Smooth muscle cell (in vitro differentiated cells): Measurements from ENCODE around the gene ZKSCAN5. TPM values are rescaled to one million over a fixed set of nuclear protein-coding genes. Genes with fewer than 3 reads are reported as not detected.
"Not testable (repeated sequence)": the region's sequence is repeated elsewhere in the genome, so short reads cannot be mapped to it uniquely, and the experiment has no call there.

Source experiments
- DNase-seq: peaks from one replicate; lab custom pipeline; 2025; ENCODE audit not compliant: unreplicated experiment; lab: John Stamatoyannopoulos, UW
- H2AFZ ChIP-seq: fragments of 200-600 bp; sonication (generic); 2 replicates; pipeline ENCODE4 v1.6.0; 2016; ENCODE audit warnings: antibody characterized with exemption, low read depth, mild to moderate bottlenecking
- H3F3A ChIP-seq: fragments of 200-600 bp; sonication (generic); 2 replicates; pipeline ENCODE4 v1.6.0; 2017; ENCODE audit warnings: antibody characterized with exemption, low read depth
- H3K27ac ChIP-seq: fragments of 200-600 bp; sonication (generic); 2 replicates; pipeline ENCODE4 v1.5.1; 2016; ENCODE audit warnings: low read depth, mild to moderate bottlenecking
- H3K27me3 ChIP-seq: fragments of 200-600 bp; sonication (generic); 2 replicates; pipeline ENCODE4 v1.6.1; 2016; ENCODE audit warnings: low read depth, mild to moderate bottlenecking
- H3K36me3 ChIP-seq: fragments of 200-600 bp; sonication (generic); 2 replicates; pipeline ENCODE4 v1.5.1; 2016; ENCODE audit warnings: low read depth
- H3K4me1 ChIP-seq: fragments of 200-600 bp; sonication (generic); 2 replicates; pipeline ENCODE4 v1.5.1; 2016; ENCODE audit warnings: low read depth
- H3K4me2 ChIP-seq: fragments of 200-600 bp; sonication (generic); 2 replicates; pipeline ENCODE4 v1.6.0; 2016; ENCODE audit warnings: mild to moderate bottlenecking
- H3K4me3 ChIP-seq: fragments of 200-600 bp; sonication (generic); 2 replicates; pipeline ENCODE4 v1.5.1; 2016; ENCODE audit warnings: mild to moderate bottlenecking
- H3K79me2 ChIP-seq: fragments of 200-600 bp; sonication (generic); 2 replicates; pipeline ENCODE4 v1.6.0; 2016; ENCODE audit warnings: low read depth, mild to moderate bottlenecking
- H3K9ac ChIP-seq: fragments of 200-600 bp; sonication (generic); 2 replicates; pipeline ENCODE4 v1.6.0; 2016; ENCODE audit warnings: low read depth
- H3K9me3 ChIP-seq: fragments of 200-600 bp; sonication (generic); replicated peaks from 2 replicates; pipeline ENCODE4 v1.5.1; 2016; ENCODE audit warnings: low read depth
- H4K20me1 ChIP-seq: fragments of 200-600 bp; sonication (generic); 2 replicates; pipeline ENCODE4 v1.6.0; 2016; ENCODE audit warnings: low read depth
- CTCF ChIP-seq: fragments of 200-600 bp; sonication (generic); IDR thresholded peaks from 2 replicates; pipeline ENCODE4 v1.5.1; 2017; ENCODE audit warnings: borderline replicate concordance, mild to moderate bottlenecking, antibody characterized with exemption; ENCODE audit not compliant: insufficient read depth, poor library complexity, severe bottlenecking
- WGBS: methylation state at CpG from one replicate; pipeline ENCODE4 v1.1.7; 2016; ENCODE audit warnings: low lambda C conversion rate; 5-methylcytosine and 5-hydroxymethylcytosine counted together
- polyA plus RNA-seq: library from polyadenylated mRNA; unstranded; fragments of >200 nt; fragmentation: Nextera tagmentation; extraction: Ambion mirVana; gene quantifications from 2 replicates; pipeline ENCODE4 v1.2.1, GENCODE V29; 2016
- total RNA-seq: library from RNA; depleted of rRNA; stranded (reverse); fragments of >200 nt; gene quantifications from 2 replicates; pipeline ENCODE4 v1.2.3, GENCODE V29; 2014

ZKSCAN5 gene
- total and polyA plus RNA-seq, 2 experiments from 2014 or later = 7.6 to 16.5 TPM

- Histone ChIP-seq H3K9ac (no peak overlapping the region), H3K9me3 (peaks cover 11% of the 10 kb centered on the region), H3K36me3 (no peaks in the 10 kb centered on the region), H3K4me1 (no peaks in the 10 kb centered on the region), H2AFZ (no peak overlapping the region), H3K4me2 (no peak overlapping the region), H3K27me3 (no peaks in the 10 kb centered on the region), H3K4me3 (no peak overlapping the region), H3K79me2 (no peaks in the 10 kb centered on the region), H4K20me1 (no peaks in the 10 kb centered on the region), H3K27ac (no peak overlapping the region), H3F3A (no peaks in the 10 kb centered on the region)
- WGBS = 95% methylated on average over 5 of the region's 5 CpGs
- TF ChIP-seq CTCF = no peak
- DNase-seq = no peak
These were observed 36.1 kb downstream of the ZKSCAN5 start for GRCh38 chr7:99540542-99540941.

DNA sequence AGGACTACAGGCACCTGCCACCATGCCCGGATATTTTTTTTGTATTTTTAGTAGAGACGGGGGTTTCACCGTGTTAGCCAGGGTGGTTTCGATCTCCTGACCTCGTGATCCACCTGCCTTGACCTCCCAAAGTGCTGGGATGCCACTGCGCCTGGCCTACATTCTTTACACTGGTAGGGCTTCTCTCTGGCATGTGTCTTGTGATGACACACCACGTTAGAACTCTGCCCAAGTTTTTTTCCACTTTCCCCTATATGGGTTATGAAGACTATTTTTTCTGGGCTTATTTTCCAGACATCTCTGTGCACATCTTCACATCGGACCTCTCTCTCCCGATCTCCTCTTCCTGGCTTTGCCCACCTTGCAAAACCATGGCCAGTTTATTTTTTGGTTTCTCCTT lies 36.8 kb downstream of the ZKSCAN5 start:
- TF ChIP-seq CTCF = no peak
- DNase-seq = no peak
- 92% methylated on average over 9 of the region's 9 CpGs for WGBS
- H3K9me3 ChIP-seq = peaks cover 11% of the 10 kb centered on the region
- no peak overlapping the region for H3K27ac ChIP-seq
- no peaks in the 10 kb centered on the region for H3K4me1 ChIP-seq
- no peaks in the 10 kb centered on the region for H4K20me1 ChIP-seq
- no peaks in the 10 kb centered on the region for H3F3A ChIP-seq
- H3K4me2 ChIP-seq = no peak overlapping the region
- H3K36me3 ChIP-seq = no peaks in the 10 kb centered on the region
- no peak overlapping the region for H3K4me3 ChIP-seq
- H2AFZ ChIP-seq = no peak overlapping the region
- no peak overlapping the region for H3K9ac ChIP-seq
- no peaks in the 10 kb centered on the region for H3K27me3 ChIP-seq
- H3K79me2 ChIP-seq = no peaks in the 10 kb centered on the region

DNA sequence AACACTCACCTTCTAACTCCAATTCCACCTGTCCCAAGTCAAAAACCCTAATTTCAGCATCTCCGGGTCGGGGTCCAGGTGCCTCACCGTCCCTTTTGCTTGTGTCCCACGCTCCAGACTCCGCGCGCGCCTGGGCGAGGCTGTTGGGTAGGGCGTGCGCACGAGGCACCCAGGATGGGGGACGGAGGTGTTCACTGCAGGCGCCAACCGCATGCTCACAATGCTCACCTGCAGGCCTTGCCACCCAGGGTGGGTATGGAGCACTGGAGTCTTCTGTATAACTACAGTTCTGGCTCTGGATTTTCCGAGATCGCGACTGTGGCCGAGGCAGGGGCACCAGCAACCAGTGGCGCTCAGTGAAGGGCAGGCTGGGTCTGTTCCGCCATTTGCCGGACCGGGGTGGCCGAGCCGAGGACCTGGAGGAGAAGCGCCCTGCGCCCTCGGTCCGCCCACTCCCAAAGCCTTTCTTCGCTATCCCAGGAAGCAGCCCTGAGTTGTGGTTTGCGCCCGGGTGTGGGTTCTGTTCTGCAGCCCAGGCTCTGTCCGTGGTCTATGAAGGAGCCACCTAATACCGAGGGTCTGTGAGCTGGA lies 38.7 kb downstream of the ZKSCAN5 start:
- Histone ChIP-seq H3K4me3 (no peak overlapping the region), H3K79me2 (no peaks in the 10 kb centered on the region), H3K4me1 (no peaks in the 10 kb centered on the region), H3K27me3 (no peaks in the 10 kb centered on the region), H3K9me3 (peaks cover 15% of the 10 kb centered on the region), H3K36me3 (peaks cover 16% of the 10 kb centered on the region), H3K27ac (no peak overlapping the region), H3K9ac (no peak overlapping the region), H3F3A (no peaks in the 10 kb centered on the region), H2AFZ (no peak overlapping the region), H4K20me1 (no peaks in the 10 kb centered on the region), H3K4me2 (no peak overlapping the region)
- TF ChIP-seq CTCF = no peak
- WGBS = 99% methylated on average over 34 of the region's 34 CpGs
- no peak for DNase-seq

GRCh38 chr7:99543916-99544315 lies 39.5 kb downstream of the ZKSCAN5 start:
- Histone ChIP-seq H2AFZ (no peak overlapping the region), H3K4me3 (no peak overlapping the region), H3K36me3 (peaks cover 19% of the 10 kb centered on the region), H3F3A (no peaks in the 10 kb centered on the region), H3K4me2 (no peak overlapping the region), H3K27me3 (no peaks in the 10 kb centered on the region), H3K79me2 (no peaks in the 10 kb centered on the region), H3K27ac (no peak overlapping the region), H3K4me1 (no peaks in the 10 kb centered on the region), H3K9me3 (peaks cover 19% of the 10 kb centered on the region), H4K20me1 (no peaks in the 10 kb centered on the region), H3K9ac (no peak overlapping the region)
- 96% methylated on average over 6 of the region's 6 CpGs for WGBS
- TF ChIP-seq CTCF = no peak
- no peak for DNase-seq

- peaks cover 19% of the 10 kb centered on the region for H3K36me3 ChIP-seq
- not testable (repeated sequence) for H3K4me1 ChIP-seq, H3K9ac ChIP-seq, H3F3A ChIP-seq, H3K4me3 ChIP-seq, H3K27me3 ChIP-seq, H4K20me1 ChIP-seq, H3K27ac ChIP-seq, H2AFZ ChIP-seq, H3K4me2 ChIP-seq, H3K79me2 ChIP-seq, DNase-seq
- WGBS = 96% methylated on average over 5 of the region's 5 CpGs
- H3K9me3 ChIP-seq = peaks cover 15% of the 10 kb centered on the region
These were observed 40.8 kb downstream of the ZKSCAN5 start for GRCh38 chr7:99545308-99545707.
